IMR-90 (cell line): ENCODE results near the gene LOXL4. TPM values are rescaled to one million over a fixed set of nuclear protein-coding genes. Genes with fewer than 3 reads are reported as not detected.
"Not testable (repeated sequence)": the region's sequence is repeated elsewhere in the genome, so short reads cannot be mapped to it uniquely, and the experiment has no call there.

Experiments
- ATAC-seq: fragments of 200-7000 bp; cut with Tn5 transposase; 2 replicates; pipeline ENCODE4 v1.9.1; 2020; ENCODE audit warnings: low read depth, mild to moderate bottlenecking, moderate library complexity
- BruUV-seq: library from RNA; stranded (reverse); fragments of 400-500 nt; replicated peaks from 2 replicates; lab custom pipeline; 2021; lab: Mats Ljungman, UMichigan
- CTCF ChIA-PET: fragments of 300-600 bp; formaldehyde crosslinking; extraction: SDS; loops from one replicate; lab custom pipeline; 2021; ENCODE audit warnings: antibody characterized with exemption; lab: Yijun Ruan, JAX
- POLR2A ChIA-PET: fragments of 300-600 bp; sonication (Branson Sonifier 250); formaldehyde crosslinking; loops from one replicate; lab custom pipeline; 2022; ENCODE audit warnings: antibody characterized with exemption; ENCODE audit not compliant: unreplicated experiment; lab: Charles Lee
- DNase-seq: peaks from one replicate; pipeline ENCODE4 v3.0.0; 2013
- H2AFZ ChIP-seq: replicated peaks from 2 replicates; pipeline ENCODE3; 2013; ENCODE audit warnings: low read length, mild to moderate bottlenecking; ENCODE audit not compliant: poor library complexity
- H2AK5ac ChIP-seq: 2 replicates; pipeline ENCODE4 v1.6.1; 2013; ENCODE audit warnings: low read depth, low read length, inconsistent platforms
- H2AK9ac ChIP-seq: replicated peaks from 2 replicates; pipeline ENCODE3; 2013; ENCODE audit warnings: mild to moderate bottlenecking, low read depth, low read length, moderate library complexity; ENCODE audit not compliant: poor library complexity
- H2BK120ac ChIP-seq: 2 replicates; pipeline ENCODE4 v1.6.1; 2013; ENCODE audit warnings: low read depth, low read length, inconsistent platforms
- H2BK15ac ChIP-seq: 3 replicates; pipeline ENCODE4 v1.6.1; 2013; ENCODE audit warnings: low read depth, low read length, inconsistent platforms
- H2BK20ac ChIP-seq: 2 replicates; pipeline ENCODE4 v1.6.1; 2013; ENCODE audit warnings: low read depth, mild to moderate bottlenecking, inconsistent platforms, low read length, moderate library complexity
- H2BK5ac ChIP-seq: 2 replicates; pipeline ENCODE4 v1.6.1; 2013; ENCODE audit warnings: mild to moderate bottlenecking, low read depth, low read length, inconsistent platforms; ENCODE audit not compliant: poor library complexity, severe bottlenecking
- H3K14ac ChIP-seq: replicated peaks from 2 replicates; pipeline ENCODE4 v1.6.1; 2013; ENCODE audit warnings: low read depth, low read length, inconsistent platforms
- H3K18ac ChIP-seq: 2 replicates; pipeline ENCODE4 v1.6.1; 2013; ENCODE audit warnings: low read depth, low read length, control low read depth
- H3K23ac ChIP-seq: 2 replicates; pipeline ENCODE4 v1.6.1; 2013; ENCODE audit warnings: low read depth, low read length, inconsistent platforms
- H3K27ac ChIP-seq: 2 replicates; pipeline ENCODE4 v1.5.1; 2013; ENCODE audit warnings: mild to moderate bottlenecking, control low read depth, low read length; ENCODE audit not compliant: insufficient read depth
- H3K27me3 ChIP-seq: 2 replicates; pipeline ENCODE4 v1.6.1; 2013; ENCODE audit warnings: low read length; ENCODE audit not compliant: control insufficient read depth, insufficient read depth
- H3K36me3 ChIP-seq: 2 replicates; pipeline ENCODE4 v1.6.1; 2013; ENCODE audit warnings: low read length, mixed read lengths; ENCODE audit not compliant: control insufficient read depth, insufficient read depth
- H3K4ac ChIP-seq: 2 replicates; pipeline ENCODE4 v1.6.1; 2013; ENCODE audit warnings: low read depth, low read length, inconsistent platforms
- H3K4me1 ChIP-seq: 2 replicates; pipeline ENCODE4 v1.6.1; 2013; ENCODE audit warnings: low read length, mixed read lengths; ENCODE audit not compliant: control insufficient read depth, insufficient read depth
- H3K4me2 ChIP-seq: 2 replicates; pipeline ENCODE4 v1.6.1; 2013; ENCODE audit warnings: low read depth, mild to moderate bottlenecking, control low read depth, low read length, moderate library complexity
- H3K4me3 ChIP-seq: 2 replicates; pipeline ENCODE4 v1.5.1; 2013; ENCODE audit warnings: low read depth, mild to moderate bottlenecking, control low read depth, low read length, moderate library complexity; ENCODE audit not compliant: insufficient read depth
- H3K56ac ChIP-seq: 2 replicates; pipeline ENCODE4 v1.6.1; 2013; ENCODE audit warnings: low read length, inconsistent platforms; ENCODE audit not compliant: insufficient read depth; ENCODE audit errors: extremely low read depth
- H3K79me1 ChIP-seq, 2 experiments: 2 replicates each; pipeline ENCODE4 v1.6.1; 2013; ENCODE audit warnings: low read length in 2 of 2, inconsistent platforms in 1 of 2, low read depth in 1 of 2
- H3K9ac ChIP-seq: 2 replicates; pipeline ENCODE4 v1.6.1; 2013; ENCODE audit warnings: low read depth, low read length, control low read depth
- H3K9me1 ChIP-seq: 2 replicates; pipeline ENCODE4 v1.6.1; 2013; ENCODE audit warnings: low read length, inconsistent platforms; ENCODE audit not compliant: insufficient read depth
- H3K9me3 ChIP-seq: 2 replicates; pipeline ENCODE4 v1.6.1; 2013; ENCODE audit warnings: low read length; ENCODE audit not compliant: control insufficient read depth, insufficient read depth
- H4K20me1 ChIP-seq: 2 replicates; pipeline ENCODE4 v1.6.1; 2013; ENCODE audit warnings: low read length, inconsistent platforms; ENCODE audit not compliant: insufficient read depth
- H4K5ac ChIP-seq: 2 replicates; pipeline ENCODE4 v1.6.1; 2013; ENCODE audit warnings: mild to moderate bottlenecking, low read depth, low read length, control low read depth
- H4K8ac ChIP-seq, 2 experiments: 2 replicates each; pipeline ENCODE4 v1.6.1; 2013; ENCODE audit warnings: low read depth in 2 of 2, low read length in 2 of 2, control low read depth in 1 of 2, inconsistent platforms in 1 of 2
- H4K91ac ChIP-seq: 2 replicates; pipeline ENCODE4 v1.6.1; 2013; ENCODE audit warnings: low read depth, low read length, inconsistent platforms; ENCODE audit not compliant: insufficient read depth
- WGBS, 2 experiments: methylation state at CpG; one replicate each; pipeline versions ENCODE4 v1.1.5 to v1.1.7; 2013; ENCODE audit warnings: missing lambda C conversion rate in 2 of 2; ENCODE audit not compliant: insufficient read length in 1 of 2; ENCODE audit errors: extremely low coverage in 2 of 2; 5-methylcytosine and 5-hydroxymethylcytosine counted together
- dilution Hi-C: fragments of 300-500 bp; cut with HindIII; formaldehyde crosslinking; loops from one replicate; pipeline ENCODE4 v1.14.3; 2018; ENCODE audit warnings: low sequenced_read_pairs; ENCODE audit not compliant: unreplicated experiment
- in situ Hi-C: fragments of 300-500 bp; cut with MboI; formaldehyde crosslinking; loops from 3 replicates; pipeline ENCODE4 v1.14.3; 2019; ENCODE audit warnings: low sequenced_read_pairs, inconsistent platforms, mixed read lengths
- intact Hi-C: fragments of 100-400 bp; cut with micrococcal nuclease; formaldehyde crosslinking; loops from 2 replicates; pipeline ENCODE4 v1.10.0; 2022
- polyA plus RNA-seq, 3 experiments: library from polyadenylated mRNA; depleted of rRNA; stranded (reverse); fragments of >200 nt; gene quantifications; 2 replicates each; pipeline ENCODE4 v1.2.3, GENCODE V29; 2012; ENCODE audit warnings: low replicate concordance in 1 of 3
- total RNA-seq: library from RNA; depleted of rRNA; stranded (reverse); fragments of >200 nt; gene quantifications from 2 replicates; pipeline ENCODE4 v1.2.3, GENCODE V29; 2012

Gene LOXL4
- total and polyA plus RNA-seq, 2 of the 4 experiments (the other 2 are of a cell fraction), result 20.8 to 26.7 TPM

- H4K8ac ChIP-seq, H3K9me3 ChIP-seq, H3K4me2 ChIP-seq, H2BK120ac ChIP-seq, H3K4me3 ChIP-seq, H2BK20ac ChIP-seq, H2AFZ ChIP-seq, H4K91ac ChIP-seq, H3K4ac ChIP-seq, H2BK5ac ChIP-seq, DNase-seq, in situ Hi-C loops, dilution Hi-C loops, H4K5ac ChIP-seq, BruUV-seq, POLR2A ChIA-PET, H3K18ac ChIP-seq, H2AK5ac ChIP-seq, CTCF ChIA-PET, H3K36me3 ChIP-seq, H3K27ac ChIP-seq, H3K14ac ChIP-seq, H2AK9ac ChIP-seq, H3K23ac ChIP-seq, H3K9ac ChIP-seq, H3K56ac ChIP-seq, ATAC-seq, H3K27me3 ChIP-seq, H3K9me1 ChIP-seq, H2BK15ac ChIP-seq: not testable (repeated sequence)
- no CpG with 5 or more reads among the region's 1 CpG for WGBS, 2 experiments
- H3K4me1 ChIP-seq, result peaks cover 10% of the 10 kb centered on the region
- H3K79me1 ChIP-seq, result peaks cover 21% of the 10 kb centered on the region in 2 experiments
- intact Hi-C loops, result loop anchor here (5.0 kb wide), 1 partner anchor 56 kb away; no protein-coding TSS in a partner anchor
- peaks cover 14% of the 10 kb centered on the region for H4K20me1 ChIP-seq
Measured at GRCh38 chr10:98228266-98228665, 39.7 kb downstream of the LOXL4 start.

- intact Hi-C loops, result loop anchor here (5.0 kb wide), 1 partner anchor 55 kb away; no protein-coding TSS in a partner anchor
- BruUV-seq, H3K4me3 ChIP-seq, CTCF ChIA-PET, H2BK15ac ChIP-seq, H3K14ac ChIP-seq, H2BK5ac ChIP-seq, H3K27ac ChIP-seq, H3K9ac ChIP-seq, H3K9me1 ChIP-seq, H3K4ac ChIP-seq, H4K5ac ChIP-seq, H2BK120ac ChIP-seq, ATAC-seq, H3K4me2 ChIP-seq, POLR2A ChIA-PET, H3K36me3 ChIP-seq, in situ Hi-C loops, H2AK9ac ChIP-seq, H4K91ac ChIP-seq, H3K9me3 ChIP-seq, H2BK20ac ChIP-seq, H2AFZ ChIP-seq, dilution Hi-C loops, H3K56ac ChIP-seq, H3K27me3 ChIP-seq, H4K8ac ChIP-seq, H3K23ac ChIP-seq, DNase-seq, H3K18ac ChIP-seq, H2AK5ac ChIP-seq: not testable (repeated sequence)
- Histone ChIP-seq H4K20me1 (peaks cover 14% of the 10 kb centered on the region), H3K4me1 (peaks cover 10% of the 10 kb centered on the region), H3K79me1 (peaks cover 21% of the 10 kb centered on the region in 2 experiments)
- WGBS, 2 experiments, result no CpG with 5 or more reads among the region's 3 CpGs
Measured at GRCh38 chr10:98227713-98228112, 40.3 kb downstream of the LOXL4 start.
